Measurements from ENCODE around the gene SEMA5A.

Gene SEMA5A

DNA sequence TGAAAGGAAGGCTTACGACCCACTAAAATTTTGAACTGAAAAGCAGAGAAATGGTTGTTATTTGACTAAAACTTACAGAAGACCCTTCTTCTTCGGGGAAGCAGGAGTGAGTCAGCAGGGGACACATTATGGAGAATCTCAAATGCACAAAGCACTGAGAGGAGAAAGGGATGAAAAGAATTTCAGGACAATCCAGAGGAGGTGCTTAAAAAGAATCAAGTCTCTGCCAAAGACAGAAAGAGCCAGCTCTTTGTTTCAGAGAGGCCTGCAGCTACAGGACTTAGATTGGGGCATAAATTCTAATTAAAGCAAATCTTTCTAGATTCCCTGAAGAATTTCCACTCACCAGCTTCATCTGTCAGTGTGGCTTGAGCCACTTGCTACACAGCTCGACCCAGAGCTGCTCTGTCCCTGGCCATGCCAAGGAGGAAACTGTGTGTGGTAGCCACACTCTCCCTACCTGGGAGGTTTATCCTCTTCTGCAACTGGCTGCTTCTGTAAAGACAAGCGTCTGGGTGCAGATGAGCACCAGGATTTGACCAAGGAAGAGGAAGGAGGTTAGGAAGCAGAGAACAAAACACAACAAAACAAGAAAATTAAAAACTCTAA is 89.9 kb downstream of the SEMA5A start:
- Histone ChIP-seq H3K4me3 (ENCODE audit: low read depth in 1 of 2, low read length in 1 of 2) (no peak overlapping the region), H3K4me1 (ENCODE audit: control insufficient read depth in 1 of 2, insufficient read depth in 1 of 2, low read depth in 1 of 2, low read length in 1 of 2) (no peaks in the 10 kb centered on the region), H3K9me3 (no peaks in the 10 kb centered on the region), H3K36me3 (no peaks in the 10 kb centered on the region), H3K27me3 (no peaks in the 10 kb centered on the region), H3K27ac (no peak overlapping the region)
- TF ChIP-seq, protein P1, sequence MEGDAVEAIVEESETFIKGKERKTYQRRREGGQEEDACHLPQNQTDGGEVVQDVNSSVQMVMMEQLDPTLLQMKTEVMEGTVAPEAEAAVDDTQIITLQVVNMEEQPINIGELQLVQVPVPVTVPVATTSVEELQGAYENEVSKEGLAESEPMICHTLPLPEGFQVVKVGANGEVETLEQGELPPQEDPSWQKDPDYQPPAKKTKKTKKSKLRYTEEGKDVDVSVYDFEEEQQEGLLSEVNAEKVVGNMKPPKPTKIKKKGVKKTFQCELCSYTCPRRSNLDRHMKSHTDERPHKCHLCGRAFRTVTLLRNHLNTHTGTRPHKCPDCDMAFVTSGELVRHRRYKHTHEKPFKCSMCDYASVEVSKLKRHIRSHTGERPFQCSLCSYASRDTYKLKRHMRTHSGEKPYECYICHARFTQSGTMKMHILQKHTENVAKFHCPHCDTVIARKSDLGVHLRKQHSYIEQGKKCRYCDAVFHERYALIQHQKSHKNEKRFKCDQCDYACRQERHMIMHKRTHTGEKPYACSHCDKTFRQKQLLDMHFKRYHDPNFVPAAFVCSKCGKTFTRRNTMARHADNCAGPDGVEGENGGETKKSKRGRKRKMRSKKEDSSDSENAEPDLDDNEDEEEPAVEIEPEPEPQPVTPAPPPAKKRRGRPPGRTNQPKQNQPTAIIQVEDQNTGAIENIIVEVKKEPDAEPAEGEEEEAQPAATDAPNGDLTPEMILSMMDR (IDR thresholded peaks at IDR 0.05): no peak

DNA sequence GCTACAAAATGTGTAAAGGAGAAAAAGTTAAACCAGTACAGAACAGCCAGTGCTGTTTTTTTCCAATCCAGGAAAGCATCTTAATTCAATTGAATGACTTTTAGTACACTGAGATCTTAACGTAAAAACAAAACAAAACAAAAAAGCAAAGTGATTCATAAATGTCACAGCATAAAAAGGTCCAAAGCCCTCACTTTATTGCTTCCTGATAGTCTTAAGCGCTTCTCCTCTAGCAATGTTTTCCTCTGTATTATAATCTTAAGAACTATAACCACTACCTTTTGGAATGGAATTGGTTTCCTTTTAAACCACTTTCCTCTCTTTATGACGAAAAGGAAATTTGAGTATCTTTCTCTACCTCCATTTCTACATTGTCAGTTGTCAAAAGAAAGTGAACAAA is 91.4 kb downstream of the SEMA5A start:
- TF ChIP-seq, protein P1 (IDR thresholded peaks at IDR 0.05): no peak
- H3K27me3 ChIP-seq: no peaks in the 10 kb centered on the region
- no peak overlapping the region for H3K27ac ChIP-seq
- no peaks in the 10 kb centered on the region for H3K36me3 ChIP-seq
- H3K9me3 ChIP-seq: no peaks in the 10 kb centered on the region
- H3K4me3 ChIP-seq (ENCODE audit: low read depth in 1 of 2, low read length in 1 of 2): no peak overlapping the region
- H3K4me1 ChIP-seq (ENCODE audit: control insufficient read depth in 1 of 2, insufficient read depth in 1 of 2, low read depth in 1 of 2, low read length in 1 of 2): no peaks in the 10 kb centered on the region

DNA sequence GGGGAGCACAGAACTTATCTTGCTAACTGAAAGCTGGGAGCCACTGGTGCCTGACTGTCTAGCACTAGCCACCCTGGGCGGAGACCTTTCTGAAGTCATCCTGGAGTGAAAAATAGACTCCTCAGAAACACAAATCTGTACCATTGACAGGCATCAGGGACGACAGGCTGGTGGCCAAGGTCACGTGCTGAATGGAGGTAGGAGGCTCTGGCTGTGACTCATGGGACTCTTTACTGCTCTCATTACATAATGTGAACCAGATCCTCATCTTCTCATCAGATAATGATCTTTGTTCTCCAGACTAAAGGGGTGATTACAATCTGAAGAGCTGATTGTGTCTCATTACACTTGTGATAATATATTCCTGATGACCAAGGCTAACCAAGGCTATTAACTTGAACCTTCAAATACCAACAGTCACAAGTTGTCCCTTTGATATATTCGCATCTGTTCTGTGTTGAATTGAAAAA is 91.8 kb downstream of the SEMA5A start:
- H3K27ac ChIP-seq: no peak overlapping the region
- TF ChIP-seq, protein P1 (IDR thresholded peaks at IDR 0.05): no peak

DNA sequence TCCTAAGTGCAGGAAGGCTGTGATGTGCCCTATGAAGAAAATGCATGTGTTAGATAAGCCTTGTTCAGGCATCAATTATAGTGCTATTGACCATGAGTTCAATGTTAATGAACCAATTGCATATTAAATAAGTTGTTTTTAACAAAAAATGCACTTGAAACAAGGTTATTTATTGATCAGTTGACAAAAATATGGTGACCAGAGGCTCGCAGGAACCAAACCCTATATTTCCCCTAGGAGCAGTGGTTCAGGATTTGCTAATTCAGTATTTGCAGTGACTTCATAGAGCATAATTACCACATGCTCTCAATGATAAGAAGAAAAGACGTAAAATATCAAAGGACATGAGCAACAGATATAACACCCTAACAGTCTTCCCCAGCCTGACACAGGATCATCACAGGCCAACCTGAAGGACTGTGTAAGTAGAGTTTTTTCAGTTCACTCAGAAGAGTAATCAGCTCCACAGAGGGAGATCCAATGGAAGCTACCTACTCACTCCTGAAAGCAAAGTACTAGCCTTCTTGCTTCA is 92.3 kb downstream of the SEMA5A start:
- TF ChIP-seq, protein P1 (IDR thresholded peaks at IDR 0.05): no peak
- H3K4me1 ChIP-seq (ENCODE audit: control insufficient read depth in 1 of 2, insufficient read depth in 1 of 2, low read depth in 1 of 2, low read length in 1 of 2): no peaks in the 10 kb centered on the region
- H3K9me3 ChIP-seq: no peaks in the 10 kb centered on the region
- H3K27ac ChIP-seq: no peak overlapping the region
- H3K36me3 ChIP-seq: no peaks in the 10 kb centered on the region
- no peak overlapping the region for H3K4me3 ChIP-seq (ENCODE audit: low read depth in 1 of 2, low read length in 1 of 2)
- no peaks in the 10 kb centered on the region for H3K27me3 ChIP-seq

More for the DNA sequence above, 91.8 kb downstream of the SEMA5A start:
- Histone ChIP-seq H3K27me3 (no peaks in the 10 kb centered on the region), H3K4me3 (ENCODE audit: low read depth in 1 of 2, low read length in 1 of 2) (no peak overlapping the region), H3K9me3 (no peaks in the 10 kb centered on the region), H3K4me1 (ENCODE audit: control insufficient read depth in 1 of 2, insufficient read depth in 1 of 2, low read depth in 1 of 2, low read length in 1 of 2) (no peaks in the 10 kb centered on the region), H3K36me3 (no peaks in the 10 kb centered on the region)

DNA sequence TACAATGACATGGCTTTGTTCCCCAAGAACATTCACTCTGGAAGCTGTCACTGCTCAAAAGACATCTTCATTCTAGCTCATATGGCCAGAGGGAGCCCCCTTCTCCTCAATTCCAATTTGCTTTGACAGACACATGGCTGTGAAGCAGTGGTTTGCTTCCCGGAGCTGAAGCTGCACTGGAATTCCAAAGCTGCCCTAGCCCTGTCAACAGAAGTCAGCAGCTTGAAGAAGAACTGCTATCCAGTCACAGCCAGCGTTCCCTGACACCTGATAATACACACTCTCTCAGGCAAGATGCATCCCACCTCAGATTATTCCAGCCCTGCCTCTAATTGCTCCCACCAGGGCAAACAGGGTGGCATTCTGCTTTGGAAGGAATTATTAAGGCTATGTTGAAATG is 93.7 kb downstream of the SEMA5A start:
- Histone ChIP-seq H3K36me3 (no peaks in the 10 kb centered on the region), H3K4me1 (ENCODE audit: control insufficient read depth in 1 of 2, insufficient read depth in 1 of 2, low read depth in 1 of 2, low read length in 1 of 2) (no peaks in the 10 kb centered on the region), H3K27me3 (no peaks in the 10 kb centered on the region), H3K4me3 (ENCODE audit: low read depth in 1 of 2, low read length in 1 of 2) (no peak overlapping the region), H3K9me3 (no peaks in the 10 kb centered on the region), H3K27ac (no peak overlapping the region)
- TF ChIP-seq, protein P1 (IDR thresholded peaks at IDR 0.05): no peak

All from neutrophil (primary cell).